ENCODE data around the gene PRRT4.

The PRRT4 gene

DNA sequence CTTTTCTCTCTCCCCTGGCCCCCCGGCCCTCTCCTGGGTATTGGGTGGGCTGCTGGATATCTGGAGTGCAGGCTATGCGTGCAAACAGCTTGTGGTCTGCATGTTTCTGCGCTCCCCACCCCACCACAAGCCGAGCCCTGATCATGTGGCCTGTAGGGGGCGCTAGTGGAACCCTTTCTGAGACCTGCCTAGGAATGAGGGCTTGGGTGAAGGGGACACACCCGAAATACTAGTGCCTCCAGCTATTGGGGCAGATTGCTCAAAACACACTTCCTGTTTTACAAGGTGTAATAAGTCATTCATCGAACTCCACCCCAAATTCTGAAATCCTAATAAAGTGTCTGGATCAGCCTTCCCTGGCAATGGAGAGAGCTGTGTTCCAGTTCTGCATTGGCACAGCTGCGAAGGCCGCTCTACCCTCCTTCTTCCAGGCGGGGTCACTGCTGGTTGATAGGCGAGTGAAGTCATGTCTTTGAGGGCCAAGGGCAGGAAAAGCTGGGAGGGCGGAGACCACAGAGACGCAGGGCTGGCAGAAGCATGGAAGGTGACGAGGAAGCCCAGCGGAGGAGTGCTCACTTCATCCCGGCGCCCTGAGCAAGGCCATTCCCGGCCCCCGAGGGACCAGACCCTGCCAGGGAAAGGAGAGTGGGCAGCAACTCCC lies 19.8 kb upstream of the PRRT4 start:
- TF ChIP-seq, protein P1, sequence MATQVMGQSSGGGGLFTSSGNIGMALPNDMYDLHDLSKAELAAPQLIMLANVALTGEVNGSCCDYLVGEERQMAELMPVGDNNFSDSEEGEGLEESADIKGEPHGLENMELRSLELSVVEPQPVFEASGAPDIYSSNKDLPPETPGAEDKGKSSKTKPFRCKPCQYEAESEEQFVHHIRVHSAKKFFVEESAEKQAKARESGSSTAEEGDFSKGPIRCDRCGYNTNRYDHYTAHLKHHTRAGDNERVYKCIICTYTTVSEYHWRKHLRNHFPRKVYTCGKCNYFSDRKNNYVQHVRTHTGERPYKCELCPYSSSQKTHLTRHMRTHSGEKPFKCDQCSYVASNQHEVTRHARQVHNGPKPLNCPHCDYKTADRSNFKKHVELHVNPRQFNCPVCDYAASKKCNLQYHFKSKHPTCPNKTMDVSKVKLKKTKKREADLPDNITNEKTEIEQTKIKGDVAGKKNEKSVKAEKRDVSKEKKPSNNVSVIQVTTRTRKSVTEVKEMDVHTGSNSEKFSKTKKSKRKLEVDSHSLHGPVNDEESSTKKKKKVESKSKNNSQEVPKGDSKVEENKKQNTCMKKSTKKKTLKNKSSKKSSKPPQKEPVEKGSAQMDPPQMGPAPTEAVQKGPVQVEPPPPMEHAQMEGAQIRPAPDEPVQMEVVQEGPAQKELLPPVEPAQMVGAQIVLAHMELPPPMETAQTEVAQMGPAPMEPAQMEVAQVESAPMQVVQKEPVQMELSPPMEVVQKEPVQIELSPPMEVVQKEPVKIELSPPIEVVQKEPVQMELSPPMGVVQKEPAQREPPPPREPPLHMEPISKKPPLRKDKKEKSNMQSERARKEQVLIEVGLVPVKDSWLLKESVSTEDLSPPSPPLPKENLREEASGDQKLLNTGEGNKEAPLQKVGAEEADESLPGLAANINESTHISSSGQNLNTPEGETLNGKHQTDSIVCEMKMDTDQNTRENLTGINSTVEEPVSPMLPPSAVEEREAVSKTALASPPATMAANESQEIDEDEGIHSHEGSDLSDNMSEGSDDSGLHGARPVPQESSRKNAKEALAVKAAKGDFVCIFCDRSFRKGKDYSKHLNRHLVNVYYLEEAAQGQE (IDR thresholded peaks at IDR 0.05; ENCODE audit: insufficient replicate concordance, low read depth) = no peak
- TF ChIP-seq POLR2AphosphoS5 (IDR thresholded peaks at IDR 0.05; ENCODE audit: low read depth) (no peak), SPI1 (IDR thresholded peaks at IDR 0.05; ENCODE audit: borderline replicate concordance, low read depth) (peak; percentile 56; the same call in 1 of the 2 replicates), GABPA (IDR thresholded peaks at IDR 0.05; ENCODE audit: low read depth) (no peak)
- TF ChIP-seq, protein P2, sequence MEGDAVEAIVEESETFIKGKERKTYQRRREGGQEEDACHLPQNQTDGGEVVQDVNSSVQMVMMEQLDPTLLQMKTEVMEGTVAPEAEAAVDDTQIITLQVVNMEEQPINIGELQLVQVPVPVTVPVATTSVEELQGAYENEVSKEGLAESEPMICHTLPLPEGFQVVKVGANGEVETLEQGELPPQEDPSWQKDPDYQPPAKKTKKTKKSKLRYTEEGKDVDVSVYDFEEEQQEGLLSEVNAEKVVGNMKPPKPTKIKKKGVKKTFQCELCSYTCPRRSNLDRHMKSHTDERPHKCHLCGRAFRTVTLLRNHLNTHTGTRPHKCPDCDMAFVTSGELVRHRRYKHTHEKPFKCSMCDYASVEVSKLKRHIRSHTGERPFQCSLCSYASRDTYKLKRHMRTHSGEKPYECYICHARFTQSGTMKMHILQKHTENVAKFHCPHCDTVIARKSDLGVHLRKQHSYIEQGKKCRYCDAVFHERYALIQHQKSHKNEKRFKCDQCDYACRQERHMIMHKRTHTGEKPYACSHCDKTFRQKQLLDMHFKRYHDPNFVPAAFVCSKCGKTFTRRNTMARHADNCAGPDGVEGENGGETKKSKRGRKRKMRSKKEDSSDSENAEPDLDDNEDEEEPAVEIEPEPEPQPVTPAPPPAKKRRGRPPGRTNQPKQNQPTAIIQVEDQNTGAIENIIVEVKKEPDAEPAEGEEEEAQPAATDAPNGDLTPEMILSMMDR (IDR thresholded peaks at IDR 0.05; ENCODE audit: insufficient read depth, low read length) = peak; percentile 21
- Histone ChIP-seq H3K4me3 (replicated peaks; ENCODE audit: insufficient read depth, low read length) (no peak overlapping the region), H3K27ac (replicated peaks) (no peak overlapping the region), H3K27me3 (ENCODE audit: insufficient read depth, poor library complexity, severe bottlenecking) (no peaks in the 10 kb centered on the region)
- DNase-seq (ENCODE audit: low read depth in 1 of 2, low spot score in 1 of 2) = peak in 1 of 2 experiments; percentile 65

DNA sequence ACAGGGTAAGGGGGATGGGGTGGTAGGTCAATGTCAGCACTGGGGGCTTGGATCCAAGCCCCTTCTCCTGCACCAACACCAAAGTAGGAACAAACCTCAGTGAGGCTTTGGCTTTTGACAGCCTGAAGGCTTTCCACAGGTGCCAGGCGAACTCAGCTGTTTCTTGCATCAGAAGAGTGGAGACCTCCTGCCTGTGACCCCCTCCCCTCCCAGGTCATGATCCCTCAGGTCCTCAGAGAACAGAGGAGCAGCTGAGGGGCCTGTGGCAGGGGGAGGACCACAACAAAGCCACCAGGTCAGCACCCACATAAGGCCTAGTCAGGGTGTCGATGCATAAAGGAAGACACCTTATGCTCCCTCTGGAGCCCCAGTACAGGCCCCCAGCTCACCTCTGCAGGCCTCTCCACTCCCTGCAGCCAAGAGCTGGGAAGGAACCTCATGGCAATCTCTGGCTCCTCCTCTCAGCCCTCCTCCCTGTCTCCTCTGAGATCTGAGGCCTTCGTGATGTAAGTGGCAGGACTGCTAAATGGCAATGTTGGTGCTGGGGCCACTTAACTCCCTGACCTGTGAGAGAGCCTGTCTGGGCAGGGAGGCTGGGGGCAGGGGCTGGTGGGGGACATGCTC lies 19.1 kb upstream of the PRRT4 start:
- DNase-seq (ENCODE audit: low read depth in 1 of 2, low spot score in 1 of 2) = no peak
- H3K27ac ChIP-seq (replicated peaks) = no peak overlapping the region
- H3K27me3 ChIP-seq (ENCODE audit: insufficient read depth, poor library complexity, severe bottlenecking) = no peaks in the 10 kb centered on the region
- TF ChIP-seq POLR2AphosphoS5 (IDR thresholded peaks at IDR 0.05; ENCODE audit: low read depth) = no peak
- TF ChIP-seq, protein P2 (IDR thresholded peaks at IDR 0.05; ENCODE audit: insufficient read depth, low read length) = no peak
- TF ChIP-seq, protein P1 (IDR thresholded peaks at IDR 0.05; ENCODE audit: insufficient replicate concordance, low read depth) = no peak
- no peak for TF ChIP-seq GABPA (IDR thresholded peaks at IDR 0.05; ENCODE audit: low read depth)
- no peak for TF ChIP-seq SPI1 (IDR thresholded peaks at IDR 0.05; ENCODE audit: borderline replicate concordance, low read depth)
- no peak overlapping the region for H3K4me3 ChIP-seq (replicated peaks; ENCODE audit: insufficient read depth, low read length)

DNA sequence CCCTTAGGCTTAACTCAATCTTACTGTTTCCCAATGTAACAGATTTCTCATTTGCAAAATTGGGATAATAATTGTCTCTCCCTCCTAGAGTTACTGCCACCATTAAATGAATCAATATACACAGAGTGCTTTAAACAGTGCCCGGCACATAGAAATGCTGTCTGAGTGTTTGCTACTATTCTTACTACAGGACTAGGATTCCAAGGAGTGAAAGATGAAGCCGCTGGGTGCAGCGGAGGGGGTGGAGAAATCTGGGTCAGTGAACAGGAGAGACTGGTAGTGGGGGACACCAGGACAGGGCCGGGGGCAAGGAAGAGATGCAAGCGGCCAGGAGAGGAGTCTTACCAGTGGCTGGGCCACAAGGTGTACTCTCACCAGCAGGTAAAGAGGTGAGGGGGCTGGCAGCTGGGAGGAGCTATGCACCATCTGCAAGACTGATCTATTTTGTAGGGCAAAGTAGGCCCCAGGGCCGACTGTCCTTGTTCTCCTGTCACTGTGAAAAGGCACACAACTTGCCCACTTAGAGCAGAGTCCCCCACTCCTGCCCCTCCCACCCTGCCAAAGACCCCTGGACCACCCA lies 18.5 kb upstream of the PRRT4 start:
- no peak for DNase-seq (ENCODE audit: low read depth in 1 of 2, low spot score in 1 of 2)
- Histone ChIP-seq H3K27ac (replicated peaks) (no peak overlapping the region), H3K4me3 (replicated peaks; ENCODE audit: insufficient read depth, low read length) (no peak overlapping the region), H3K27me3 (ENCODE audit: insufficient read depth, poor library complexity, severe bottlenecking) (no peaks in the 10 kb centered on the region)
- TF ChIP-seq, protein P2 (IDR thresholded peaks at IDR 0.05; ENCODE audit: insufficient read depth, low read length) = no peak
- TF ChIP-seq SPI1 (IDR thresholded peaks at IDR 0.05; ENCODE audit: borderline replicate concordance, low read depth) (no peak), GABPA (IDR thresholded peaks at IDR 0.05; ENCODE audit: low read depth) (no peak), POLR2AphosphoS5 (IDR thresholded peaks at IDR 0.05; ENCODE audit: low read depth) (no peak)
- TF ChIP-seq, protein P1 (IDR thresholded peaks at IDR 0.05; ENCODE audit: insufficient replicate concordance, low read depth) = no peak
